Measurements from ENCODE around the gene ADCY7.

GRCh38 chr16:50269061-50269705 lies 2.8 kb downstream of the ADCY7 start:
- no peak for TF ChIP-seq EP300 (IDR thresholded peaks at IDR 0.05)
- TF ChIP-seq, protein P1, sequence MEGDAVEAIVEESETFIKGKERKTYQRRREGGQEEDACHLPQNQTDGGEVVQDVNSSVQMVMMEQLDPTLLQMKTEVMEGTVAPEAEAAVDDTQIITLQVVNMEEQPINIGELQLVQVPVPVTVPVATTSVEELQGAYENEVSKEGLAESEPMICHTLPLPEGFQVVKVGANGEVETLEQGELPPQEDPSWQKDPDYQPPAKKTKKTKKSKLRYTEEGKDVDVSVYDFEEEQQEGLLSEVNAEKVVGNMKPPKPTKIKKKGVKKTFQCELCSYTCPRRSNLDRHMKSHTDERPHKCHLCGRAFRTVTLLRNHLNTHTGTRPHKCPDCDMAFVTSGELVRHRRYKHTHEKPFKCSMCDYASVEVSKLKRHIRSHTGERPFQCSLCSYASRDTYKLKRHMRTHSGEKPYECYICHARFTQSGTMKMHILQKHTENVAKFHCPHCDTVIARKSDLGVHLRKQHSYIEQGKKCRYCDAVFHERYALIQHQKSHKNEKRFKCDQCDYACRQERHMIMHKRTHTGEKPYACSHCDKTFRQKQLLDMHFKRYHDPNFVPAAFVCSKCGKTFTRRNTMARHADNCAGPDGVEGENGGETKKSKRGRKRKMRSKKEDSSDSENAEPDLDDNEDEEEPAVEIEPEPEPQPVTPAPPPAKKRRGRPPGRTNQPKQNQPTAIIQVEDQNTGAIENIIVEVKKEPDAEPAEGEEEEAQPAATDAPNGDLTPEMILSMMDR (IDR thresholded peaks at IDR 0.05): no peak
